ENCODE data around the gene HEATR5A. TPM values are rescaled to one million over a fixed set of nuclear protein-coding genes. Genes with fewer than 3 reads are reported as not detected.
"Not testable (repeated sequence)": the region's sequence is repeated elsewhere in the genome, so short reads cannot be mapped to it uniquely, and the experiment has no call there.

Gene HEATR5A
- total RNA-seq, 1 donor from 2014 or later = 14.1 TPM

DNA sequence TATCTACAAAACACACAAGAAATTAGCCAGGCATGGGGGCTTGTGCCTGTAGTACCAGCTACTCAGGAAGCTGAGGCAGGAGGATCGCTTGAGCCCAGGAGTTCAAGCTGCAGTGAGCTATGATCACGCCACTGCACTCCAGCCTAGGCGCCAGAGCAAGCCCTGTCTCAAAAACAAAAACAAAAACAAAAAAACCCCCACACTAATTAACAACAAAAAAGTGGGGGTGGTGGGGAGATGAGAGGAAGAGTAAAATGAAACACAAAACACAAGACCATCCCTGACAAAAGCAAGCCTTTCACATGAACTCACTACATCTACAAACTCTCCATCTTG lies 158.9 kb downstream of the HEATR5A start:
- H3K27ac Mint-ChIP-seq (ENCODE audit: unreplicated experiment) = no peak overlapping the region
- no peaks in the 10 kb centered on the region for H3K36me3 Mint-ChIP-seq (ENCODE audit: unreplicated experiment)
- H3K27me3 Mint-ChIP-seq (ENCODE audit: unreplicated experiment) = no peaks in the 10 kb centered on the region
- no peaks in the 10 kb centered on the region for H3K4me1 Mint-ChIP-seq (ENCODE audit: low read depth, unreplicated experiment)
- no peak overlapping the region for H3K4me3 Mint-ChIP-seq (ENCODE audit: unreplicated experiment)
- no peak for DNase-seq
- TF ChIP-seq, protein P1, sequence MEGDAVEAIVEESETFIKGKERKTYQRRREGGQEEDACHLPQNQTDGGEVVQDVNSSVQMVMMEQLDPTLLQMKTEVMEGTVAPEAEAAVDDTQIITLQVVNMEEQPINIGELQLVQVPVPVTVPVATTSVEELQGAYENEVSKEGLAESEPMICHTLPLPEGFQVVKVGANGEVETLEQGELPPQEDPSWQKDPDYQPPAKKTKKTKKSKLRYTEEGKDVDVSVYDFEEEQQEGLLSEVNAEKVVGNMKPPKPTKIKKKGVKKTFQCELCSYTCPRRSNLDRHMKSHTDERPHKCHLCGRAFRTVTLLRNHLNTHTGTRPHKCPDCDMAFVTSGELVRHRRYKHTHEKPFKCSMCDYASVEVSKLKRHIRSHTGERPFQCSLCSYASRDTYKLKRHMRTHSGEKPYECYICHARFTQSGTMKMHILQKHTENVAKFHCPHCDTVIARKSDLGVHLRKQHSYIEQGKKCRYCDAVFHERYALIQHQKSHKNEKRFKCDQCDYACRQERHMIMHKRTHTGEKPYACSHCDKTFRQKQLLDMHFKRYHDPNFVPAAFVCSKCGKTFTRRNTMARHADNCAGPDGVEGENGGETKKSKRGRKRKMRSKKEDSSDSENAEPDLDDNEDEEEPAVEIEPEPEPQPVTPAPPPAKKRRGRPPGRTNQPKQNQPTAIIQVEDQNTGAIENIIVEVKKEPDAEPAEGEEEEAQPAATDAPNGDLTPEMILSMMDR (IDR thresholded peaks at IDR 0.05; ENCODE audit: partially characterized antibody, unreplicated experiment) = no peak
- H3K9me3 Mint-ChIP-seq (ENCODE audit: unreplicated experiment) = peaks cover 2% of the 10 kb centered on the region

DNA sequence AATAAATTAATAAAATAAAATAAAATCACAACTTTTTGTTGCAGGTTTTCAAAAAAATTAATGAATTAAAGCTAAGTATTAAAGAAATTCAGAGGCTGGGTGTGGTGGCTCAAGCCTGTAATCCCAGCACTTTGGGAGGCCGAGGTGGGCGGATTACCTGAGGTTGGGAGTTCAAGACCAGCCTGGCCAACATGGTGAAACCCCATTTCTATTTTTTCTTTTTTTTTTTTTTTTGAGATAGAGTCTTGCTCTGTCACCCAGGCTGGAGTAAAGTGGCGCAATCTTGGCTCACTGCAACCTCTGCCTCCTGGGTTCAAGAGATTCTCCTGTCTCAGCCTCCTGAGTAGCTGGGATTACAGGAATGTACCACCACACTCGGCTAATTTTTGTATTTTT lies 161.3 kb downstream of the HEATR5A start:
- not testable (repeated sequence) for H3K4me1 Mint-ChIP-seq (ENCODE audit: low read depth, unreplicated experiment); H3K4me3 Mint-ChIP-seq (ENCODE audit: unreplicated experiment); DNase-seq; H3K36me3 Mint-ChIP-seq (ENCODE audit: unreplicated experiment); H3K27ac Mint-ChIP-seq (ENCODE audit: unreplicated experiment); H3K27me3 Mint-ChIP-seq (ENCODE audit: unreplicated experiment); H3K9me3 Mint-ChIP-seq (ENCODE audit: unreplicated experiment)

DNA sequence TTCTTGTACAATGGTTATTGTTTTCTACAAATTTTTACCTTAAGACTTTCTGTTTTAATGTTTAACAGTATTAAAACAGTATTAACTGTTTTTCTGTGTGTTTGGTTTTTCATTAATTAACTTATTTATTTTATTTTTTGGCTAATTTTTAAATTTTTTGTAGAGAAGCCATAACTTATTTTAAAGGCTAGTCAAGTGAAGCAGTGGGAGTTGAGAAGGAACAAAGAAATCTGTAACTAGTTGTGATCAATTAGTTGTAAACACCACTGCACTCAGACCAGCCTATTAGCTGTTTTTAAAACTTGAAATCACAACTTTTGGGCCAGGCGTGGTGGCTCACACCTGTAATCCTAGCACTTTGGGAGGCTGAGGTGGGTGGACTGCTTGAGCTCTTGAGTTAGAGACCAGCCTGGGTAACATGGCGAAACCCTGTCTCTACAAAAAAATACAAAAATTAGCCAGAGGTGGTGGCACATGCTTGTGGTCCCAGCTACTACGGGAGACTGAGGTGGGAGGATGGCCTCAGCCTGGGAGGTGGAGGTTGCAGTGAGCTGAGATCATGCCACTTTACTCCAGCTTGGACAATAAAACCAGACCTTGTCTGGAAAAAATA lies 161.8 kb downstream of the HEATR5A start:
- Mint-ChIP-seq H3K9me3 (ENCODE audit: unreplicated experiment) (peaks cover 2% of the 10 kb centered on the region), H3K27me3 (ENCODE audit: unreplicated experiment) (no peaks in the 10 kb centered on the region), H3K4me1 (ENCODE audit: low read depth, unreplicated experiment) (no peaks in the 10 kb centered on the region), H3K36me3 (ENCODE audit: unreplicated experiment) (no peaks in the 10 kb centered on the region), H3K4me3 (ENCODE audit: unreplicated experiment) (no peak overlapping the region), H3K27ac (ENCODE audit: unreplicated experiment) (no peak overlapping the region)
- DNase-seq = no peak
- TF ChIP-seq, protein P1 (IDR thresholded peaks at IDR 0.05; ENCODE audit: partially characterized antibody, unreplicated experiment) = no peak

DNA sequence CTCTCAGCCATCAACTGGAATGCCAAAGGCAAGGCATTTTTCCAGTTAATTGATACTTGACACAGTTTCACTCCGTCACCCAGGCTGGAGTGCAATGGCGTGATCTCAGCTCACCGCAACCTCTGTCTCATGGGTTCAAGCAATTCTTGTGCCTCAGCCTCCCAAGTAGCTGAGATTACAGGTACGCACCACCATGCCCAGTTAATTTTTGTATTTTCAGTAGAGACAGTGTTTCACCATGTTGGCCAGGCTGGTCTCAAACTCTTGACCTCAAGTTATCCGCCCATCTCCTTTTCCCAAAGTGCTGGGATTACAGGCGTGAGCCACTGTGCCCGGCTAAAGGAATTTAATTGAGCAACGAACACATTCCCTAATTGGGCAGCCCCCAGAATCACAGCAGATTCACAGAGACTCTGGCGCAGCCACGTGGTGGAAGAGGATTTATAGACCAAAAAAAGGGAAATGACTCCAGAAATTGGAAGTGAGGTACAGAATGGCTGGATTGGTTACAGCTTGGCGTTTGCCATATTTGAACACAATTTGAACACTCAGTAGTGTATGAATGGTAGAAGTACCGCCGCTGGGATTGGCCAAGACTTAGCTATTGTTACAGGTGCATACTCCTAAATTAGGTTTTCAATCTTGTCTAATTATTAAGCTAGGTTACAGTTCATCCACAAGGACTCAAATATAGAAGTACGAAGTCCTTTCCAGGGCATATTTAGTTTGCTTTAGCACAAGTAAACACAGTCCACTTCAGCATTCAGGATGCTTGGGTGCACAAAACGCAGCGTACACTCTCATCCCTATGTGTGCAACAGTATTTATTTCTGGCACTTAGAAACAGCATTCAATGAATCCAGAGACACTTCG lies 162.6 kb downstream of the HEATR5A start:
- not testable (repeated sequence) for H3K27me3 Mint-ChIP-seq (ENCODE audit: unreplicated experiment); H3K4me1 Mint-ChIP-seq (ENCODE audit: low read depth, unreplicated experiment); H3K4me3 Mint-ChIP-seq (ENCODE audit: unreplicated experiment); H3K36me3 Mint-ChIP-seq (ENCODE audit: unreplicated experiment); H3K9me3 Mint-ChIP-seq (ENCODE audit: unreplicated experiment); DNase-seq; H3K27ac Mint-ChIP-seq (ENCODE audit: unreplicated experiment)

DNA sequence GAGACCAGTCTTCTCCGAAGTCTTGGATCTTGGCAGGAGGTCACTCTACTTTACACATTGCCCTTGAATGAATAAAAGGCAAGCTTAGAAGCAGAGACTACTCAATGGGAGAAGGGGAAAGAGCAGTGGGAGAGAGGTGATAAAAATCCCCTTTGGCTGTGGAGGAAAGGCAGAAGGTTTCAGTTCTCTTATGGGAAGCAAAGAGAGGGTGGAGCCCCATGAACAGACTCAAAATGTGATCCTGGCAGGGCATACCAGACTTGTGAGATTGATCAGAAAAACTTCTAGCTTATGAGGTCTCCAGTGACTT lies 163.2 kb downstream of the HEATR5A start:
- Mint-ChIP-seq H3K4me1 (ENCODE audit: low read depth, unreplicated experiment) (no peaks in the 10 kb centered on the region), H3K9me3 (ENCODE audit: unreplicated experiment) (peaks cover 2% of the 10 kb centered on the region), H3K4me3 (ENCODE audit: unreplicated experiment) (no peak overlapping the region), H3K36me3 (ENCODE audit: unreplicated experiment) (no peaks in the 10 kb centered on the region), H3K27ac (ENCODE audit: unreplicated experiment) (no peak overlapping the region), H3K27me3 (ENCODE audit: unreplicated experiment) (no peaks in the 10 kb centered on the region)
- TF ChIP-seq, protein P1 (IDR thresholded peaks at IDR 0.05; ENCODE audit: partially characterized antibody, unreplicated experiment) = no peak
- DNase-seq = no peak

DNA sequence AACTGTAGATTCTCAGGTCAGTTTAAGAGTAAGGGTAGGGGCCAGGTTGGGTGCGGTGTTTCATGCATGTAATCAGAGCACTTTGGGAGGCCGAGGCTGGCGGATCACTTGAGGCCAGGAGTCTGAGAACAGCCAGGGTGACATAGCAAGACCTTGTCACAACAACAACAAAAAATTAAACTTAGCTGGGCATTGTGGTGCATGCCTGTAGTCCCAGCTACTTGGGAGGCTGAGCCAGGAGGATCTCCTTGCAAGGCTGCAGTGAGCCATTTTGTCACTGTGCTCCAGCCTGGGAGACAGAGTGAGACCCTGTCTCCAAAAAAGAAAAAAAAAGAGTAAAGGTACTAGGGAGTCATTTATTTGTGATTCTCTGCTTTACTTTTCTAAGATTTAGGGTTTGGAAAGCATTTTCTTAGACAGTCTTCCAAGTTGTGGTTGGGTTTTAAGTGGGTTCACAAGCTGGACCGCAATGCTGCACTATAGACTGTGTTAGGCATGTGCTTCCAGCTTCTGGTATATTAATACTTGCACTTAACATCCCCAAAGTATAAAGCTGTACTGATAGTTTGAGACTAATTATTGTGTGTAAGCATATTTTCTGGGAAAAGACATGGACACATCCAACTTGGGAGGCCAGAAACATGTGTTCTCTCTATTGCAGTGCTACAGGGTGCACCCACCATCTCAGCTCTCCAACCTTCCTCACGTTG lies 163.7 kb downstream of the HEATR5A start:
- H3K4me3 Mint-ChIP-seq (ENCODE audit: unreplicated experiment) = no peak overlapping the region
- H3K27ac Mint-ChIP-seq (ENCODE audit: unreplicated experiment) = no peak overlapping the region
- peaks cover 2% of the 10 kb centered on the region for H3K9me3 Mint-ChIP-seq (ENCODE audit: unreplicated experiment)
- H3K36me3 Mint-ChIP-seq (ENCODE audit: unreplicated experiment) = no peaks in the 10 kb centered on the region
- H3K4me1 Mint-ChIP-seq (ENCODE audit: low read depth, unreplicated experiment) = no peaks in the 10 kb centered on the region
- TF ChIP-seq, protein P1 (IDR thresholded peaks at IDR 0.05; ENCODE audit: partially characterized antibody, unreplicated experiment) = no peak
- DNase-seq = no peak
- no peaks in the 10 kb centered on the region for H3K27me3 Mint-ChIP-seq (ENCODE audit: unreplicated experiment)

DNA sequence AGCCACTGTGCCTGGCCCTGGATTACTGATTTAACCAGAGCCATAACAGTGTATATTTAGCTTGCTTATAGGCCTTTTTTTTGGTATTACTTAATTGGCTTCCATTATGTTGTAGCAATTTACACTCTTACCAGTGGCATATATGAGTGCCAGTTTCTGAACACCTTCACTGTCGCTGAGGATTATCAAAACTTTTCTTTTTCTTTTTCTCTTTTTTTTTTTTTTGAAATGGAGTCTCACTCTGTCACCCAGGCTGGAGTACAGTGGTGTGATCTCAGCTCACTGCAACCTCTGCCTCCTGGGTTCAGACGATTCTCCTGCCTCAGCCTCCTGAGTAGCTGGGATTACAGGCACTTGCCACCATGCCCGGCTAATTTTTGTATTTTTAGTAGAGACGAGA lies 164.4 kb downstream of the HEATR5A start:
- H3K4me3 Mint-ChIP-seq (ENCODE audit: unreplicated experiment); DNase-seq; H3K27me3 Mint-ChIP-seq (ENCODE audit: unreplicated experiment); H3K4me1 Mint-ChIP-seq (ENCODE audit: low read depth, unreplicated experiment); H3K27ac Mint-ChIP-seq (ENCODE audit: unreplicated experiment); H3K9me3 Mint-ChIP-seq (ENCODE audit: unreplicated experiment); H3K36me3 Mint-ChIP-seq (ENCODE audit: unreplicated experiment): not testable (repeated sequence)

Data from glutamatergic neuron (in vitro differentiated cells).